ENCODE measurements around the gene DPEP2. TPM values are rescaled to one million over a fixed set of nuclear protein-coding genes. Genes with fewer than 3 reads are reported as not detected.

Gene DPEP2
- total RNA-seq, 1 donor from 2014 or later = not detected

DNA sequence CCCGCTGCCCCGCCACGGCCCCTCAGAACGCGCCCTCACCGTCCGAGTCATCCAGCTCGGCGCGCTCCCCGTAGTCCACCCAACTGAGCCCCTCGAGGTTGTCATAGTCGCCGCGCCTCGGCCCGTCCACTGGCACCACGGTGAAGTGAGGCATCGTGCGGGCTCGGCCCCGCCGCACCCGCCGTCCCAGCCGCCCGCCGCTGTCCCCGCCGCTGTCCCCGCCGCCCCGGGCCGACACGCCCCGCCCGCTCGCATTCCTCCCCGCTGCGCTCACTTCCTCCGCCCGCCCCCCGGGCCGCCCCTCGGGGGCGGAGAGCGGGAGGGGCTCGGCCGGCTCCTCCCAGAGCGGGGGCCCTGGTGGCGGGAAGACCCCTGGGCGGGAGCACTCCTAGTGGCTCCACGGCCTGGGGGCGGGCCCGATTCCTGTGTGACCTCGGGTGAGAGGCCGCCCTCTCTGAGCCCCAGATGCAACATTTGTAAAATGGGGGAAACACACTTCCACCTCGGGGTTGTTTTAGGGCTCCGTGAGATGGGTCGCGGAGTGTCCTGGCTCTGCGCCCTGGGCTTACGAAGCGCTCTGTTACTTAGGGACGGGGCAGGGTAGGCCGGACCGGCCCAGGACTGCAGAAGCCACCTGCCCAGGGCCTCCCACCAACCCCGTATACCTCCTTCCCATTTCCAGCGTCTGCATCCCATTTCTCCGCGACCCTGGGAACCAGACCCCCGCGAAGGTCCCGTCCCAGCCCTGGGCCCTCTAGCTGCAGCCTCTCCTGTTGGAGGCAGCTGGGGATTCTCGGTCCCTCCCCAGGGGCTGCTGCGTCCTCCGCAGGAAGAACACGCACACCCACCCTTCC is 30.7 kb downstream of the DPEP2 start, which contains the start of gene SLC12A4:
SLC12A4 (minus strand) TSS at position 238 of the 854 bp plus-strand sequence; CDS start at position 154, 84 bp downstream.
- TF ChIP-seq, protein P1, sequence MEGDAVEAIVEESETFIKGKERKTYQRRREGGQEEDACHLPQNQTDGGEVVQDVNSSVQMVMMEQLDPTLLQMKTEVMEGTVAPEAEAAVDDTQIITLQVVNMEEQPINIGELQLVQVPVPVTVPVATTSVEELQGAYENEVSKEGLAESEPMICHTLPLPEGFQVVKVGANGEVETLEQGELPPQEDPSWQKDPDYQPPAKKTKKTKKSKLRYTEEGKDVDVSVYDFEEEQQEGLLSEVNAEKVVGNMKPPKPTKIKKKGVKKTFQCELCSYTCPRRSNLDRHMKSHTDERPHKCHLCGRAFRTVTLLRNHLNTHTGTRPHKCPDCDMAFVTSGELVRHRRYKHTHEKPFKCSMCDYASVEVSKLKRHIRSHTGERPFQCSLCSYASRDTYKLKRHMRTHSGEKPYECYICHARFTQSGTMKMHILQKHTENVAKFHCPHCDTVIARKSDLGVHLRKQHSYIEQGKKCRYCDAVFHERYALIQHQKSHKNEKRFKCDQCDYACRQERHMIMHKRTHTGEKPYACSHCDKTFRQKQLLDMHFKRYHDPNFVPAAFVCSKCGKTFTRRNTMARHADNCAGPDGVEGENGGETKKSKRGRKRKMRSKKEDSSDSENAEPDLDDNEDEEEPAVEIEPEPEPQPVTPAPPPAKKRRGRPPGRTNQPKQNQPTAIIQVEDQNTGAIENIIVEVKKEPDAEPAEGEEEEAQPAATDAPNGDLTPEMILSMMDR (IDR thresholded peaks at IDR 0.05; ENCODE audit: unreplicated experiment) = no peak
- no peaks in the 10 kb centered on the region for H3K27me3 Mint-ChIP-seq (ENCODE audit: low read depth)
- peak within 1 kb of the TSS; percentile 100 for H3K27ac Mint-ChIP-seq
- no peaks in the 10 kb centered on the region for H3K36me3 Mint-ChIP-seq
- H3K4me1 Mint-ChIP-seq = peaks cover 39% of the 10 kb centered on the region
- DNase-seq (ENCODE audit: low spot score in 2 of 2, unreplicated experiment in 2 of 2) = peak; percentile 78 to 87
- H3K9me3 Mint-ChIP-seq = no peaks in the 10 kb centered on the region
- H3K4me3 Mint-ChIP-seq = peak within 1 kb of the TSS; percentile 100

DNA sequence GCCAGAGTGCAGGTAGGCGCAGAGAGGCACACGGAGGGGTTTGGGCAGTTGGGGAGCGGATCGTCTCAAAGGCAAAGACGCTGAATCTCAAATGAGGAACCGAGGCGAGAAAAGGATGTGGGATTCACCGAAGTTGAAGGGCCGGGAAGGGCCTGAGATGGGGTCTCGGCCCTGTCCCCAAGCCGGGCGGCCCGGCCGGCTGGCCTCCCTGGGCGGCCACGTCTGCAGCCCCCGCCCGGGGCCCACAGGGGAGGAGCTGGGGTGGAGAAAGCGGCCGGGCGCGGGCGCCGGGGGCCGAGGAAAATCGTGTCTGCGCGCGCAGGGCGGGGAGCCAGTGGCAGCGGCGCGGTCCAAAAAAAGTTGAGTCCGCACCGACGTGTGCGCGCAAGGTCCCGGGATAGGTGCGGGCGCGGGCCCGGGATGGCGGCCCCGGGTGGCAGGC is 31.3 kb downstream of the DPEP2 start:
- H3K9me3 Mint-ChIP-seq = no peaks in the 10 kb centered on the region
- peak in 1 of 2 experiments; percentile 66 for DNase-seq (ENCODE audit: low spot score in 2 of 2, unreplicated experiment in 2 of 2)
- peaks cover 39% of the 10 kb centered on the region for H3K4me1 Mint-ChIP-seq
- peak overlapping the region; percentile 100 for H3K27ac Mint-ChIP-seq
- H3K36me3 Mint-ChIP-seq = peaks cover under 1% of the 10 kb centered on the region
- no peaks in the 10 kb centered on the region for H3K27me3 Mint-ChIP-seq (ENCODE audit: low read depth)
- peak overlapping the region; percentile 100 for H3K4me3 Mint-ChIP-seq
- TF ChIP-seq, protein P1 (IDR thresholded peaks at IDR 0.05; ENCODE audit: unreplicated experiment) = no peak

DNA sequence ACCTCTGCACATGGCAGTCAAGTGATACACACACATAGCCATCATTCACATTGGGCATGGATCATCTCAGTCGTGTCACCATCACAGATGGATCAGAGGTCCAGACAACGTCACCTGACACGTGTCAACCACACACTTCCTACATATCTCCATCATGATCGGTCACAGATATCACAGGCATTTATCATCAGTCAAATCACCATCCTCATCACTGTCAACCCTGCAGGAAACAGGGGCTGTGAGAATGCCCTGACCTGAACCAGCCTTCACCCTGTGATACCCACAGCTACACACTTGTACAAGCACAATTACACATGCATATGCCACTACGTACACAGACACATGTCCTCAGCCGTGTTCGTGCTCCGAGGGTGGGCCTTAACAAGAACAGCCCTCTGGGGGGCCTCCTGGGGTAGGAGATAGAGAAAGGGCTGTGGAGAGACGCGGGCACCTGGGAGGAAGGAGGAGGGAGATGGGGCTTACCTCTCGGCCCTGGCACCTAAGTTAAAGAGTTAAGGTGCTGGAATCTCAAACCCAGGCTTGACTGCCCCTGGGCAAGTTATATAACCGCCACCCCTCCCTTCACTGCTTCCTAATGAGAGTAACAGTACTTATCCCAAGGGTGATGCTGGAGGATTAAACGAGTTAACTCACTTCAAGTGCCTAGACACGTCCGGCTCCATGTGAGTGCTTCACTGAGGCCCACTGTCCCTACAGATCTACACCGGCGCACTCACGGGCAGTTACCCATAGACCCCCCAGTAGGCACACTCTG is 31.9 kb downstream of the DPEP2 start:
- Mint-ChIP-seq H3K36me3 (peaks cover 4% of the 10 kb centered on the region), H3K27me3 (ENCODE audit: low read depth) (no peaks in the 10 kb centered on the region), H3K4me3 (peak overlapping the region; percentile 100), H3K9me3 (no peaks in the 10 kb centered on the region), H3K27ac (peak overlapping the region; percentile 100), H3K4me1 (peaks cover 39% of the 10 kb centered on the region)
- no peak for DNase-seq (ENCODE audit: low spot score in 2 of 2, unreplicated experiment in 2 of 2)
- TF ChIP-seq, protein P1 (IDR thresholded peaks at IDR 0.05; ENCODE audit: unreplicated experiment) = no peak

DNA sequence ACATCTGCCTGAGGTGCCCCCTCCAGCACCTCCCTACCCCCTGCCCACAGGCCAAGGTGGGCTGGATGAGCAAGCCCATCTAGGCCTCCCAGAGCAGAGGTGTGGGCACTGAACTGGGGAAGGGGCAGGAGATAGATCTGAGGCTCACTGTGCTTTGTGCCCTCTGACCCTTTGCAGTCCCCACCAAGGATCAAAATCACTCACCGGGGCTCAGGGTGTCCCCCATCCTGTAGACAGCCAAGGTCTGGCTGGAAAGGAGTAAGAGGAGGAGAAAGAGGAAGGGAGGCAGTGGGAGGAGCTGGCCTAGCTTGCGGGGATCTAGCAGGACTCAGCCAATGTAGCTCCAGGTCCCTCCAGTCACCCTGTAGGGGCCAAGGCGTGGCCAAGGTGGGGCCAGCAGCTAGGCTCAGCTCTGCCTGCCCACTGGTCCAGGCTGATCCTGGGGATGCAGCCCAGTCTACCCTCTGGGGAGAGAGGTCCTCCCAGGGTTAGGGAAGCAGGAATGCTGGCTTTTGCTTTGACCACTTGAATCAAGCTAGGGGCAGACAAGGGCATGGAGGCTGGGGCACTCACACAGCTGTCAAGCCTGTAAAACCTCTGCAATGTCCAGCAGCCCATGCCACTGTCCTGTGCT is 32.6 kb downstream of the DPEP2 start:
- DNase-seq (ENCODE audit: low spot score in 2 of 2, unreplicated experiment in 2 of 2) = no peak
- Mint-ChIP-seq H3K9me3 (no peaks in the 10 kb centered on the region), H3K36me3 (peaks cover 10% of the 10 kb centered on the region), H3K4me1 (peaks cover 39% of the 10 kb centered on the region), H3K4me3 (peak overlapping the region; percentile 100), H3K27me3 (ENCODE audit: low read depth) (no peaks in the 10 kb centered on the region), H3K27ac (peak overlapping the region; percentile 100)
- TF ChIP-seq, protein P1 (IDR thresholded peaks at IDR 0.05; ENCODE audit: unreplicated experiment) = no peak
